ENCODE results near the gene ADAMTSL1.

ADAMTSL1 gene

GRCh38 chr9:18479405-18479804 lies 5.5 kb downstream of the ADAMTSL1 start:
- TF ChIP-seq, protein P1, sequence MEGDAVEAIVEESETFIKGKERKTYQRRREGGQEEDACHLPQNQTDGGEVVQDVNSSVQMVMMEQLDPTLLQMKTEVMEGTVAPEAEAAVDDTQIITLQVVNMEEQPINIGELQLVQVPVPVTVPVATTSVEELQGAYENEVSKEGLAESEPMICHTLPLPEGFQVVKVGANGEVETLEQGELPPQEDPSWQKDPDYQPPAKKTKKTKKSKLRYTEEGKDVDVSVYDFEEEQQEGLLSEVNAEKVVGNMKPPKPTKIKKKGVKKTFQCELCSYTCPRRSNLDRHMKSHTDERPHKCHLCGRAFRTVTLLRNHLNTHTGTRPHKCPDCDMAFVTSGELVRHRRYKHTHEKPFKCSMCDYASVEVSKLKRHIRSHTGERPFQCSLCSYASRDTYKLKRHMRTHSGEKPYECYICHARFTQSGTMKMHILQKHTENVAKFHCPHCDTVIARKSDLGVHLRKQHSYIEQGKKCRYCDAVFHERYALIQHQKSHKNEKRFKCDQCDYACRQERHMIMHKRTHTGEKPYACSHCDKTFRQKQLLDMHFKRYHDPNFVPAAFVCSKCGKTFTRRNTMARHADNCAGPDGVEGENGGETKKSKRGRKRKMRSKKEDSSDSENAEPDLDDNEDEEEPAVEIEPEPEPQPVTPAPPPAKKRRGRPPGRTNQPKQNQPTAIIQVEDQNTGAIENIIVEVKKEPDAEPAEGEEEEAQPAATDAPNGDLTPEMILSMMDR (IDR thresholded peaks at IDR 0.05): no peak

GRCh38 chr9:18480662-18481093 lies 6.7 kb downstream of the ADAMTSL1 start:
- TF ChIP-seq, protein P1 (IDR thresholded peaks at IDR 0.05): no peak

GRCh38 chr9:18482371-18482770 lies 8.4 kb downstream of the ADAMTSL1 start:
- TF ChIP-seq, protein P1 (IDR thresholded peaks at IDR 0.05): no peak

DNA sequence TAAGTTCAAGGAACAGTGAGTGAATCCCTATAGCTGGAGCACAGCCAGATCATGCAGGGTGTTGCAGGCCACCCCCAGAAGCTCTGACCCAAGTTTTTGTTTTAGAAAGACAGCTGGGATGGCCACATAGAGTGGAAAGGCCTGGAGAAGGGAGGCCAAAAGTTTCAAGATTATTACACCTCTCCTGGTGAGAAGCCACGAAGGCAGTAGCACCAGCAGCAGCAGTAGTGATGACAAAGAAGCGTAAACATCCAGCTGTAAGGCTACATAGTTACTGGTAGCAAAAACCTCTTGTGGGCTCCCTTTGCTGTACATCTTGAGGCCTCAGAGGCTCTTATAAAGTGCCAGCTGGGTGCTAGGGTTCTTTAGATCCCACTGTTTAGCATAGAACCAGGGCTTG lies 11.8 kb downstream of the ADAMTSL1 start:
- TF ChIP-seq, protein P1 (IDR thresholded peaks at IDR 0.05): no peak

GRCh38 chr9:18487611-18488010 lies 13.7 kb downstream of the ADAMTSL1 start:
- TF ChIP-seq, protein P1 (IDR thresholded peaks at IDR 0.05): no peak

DNA sequence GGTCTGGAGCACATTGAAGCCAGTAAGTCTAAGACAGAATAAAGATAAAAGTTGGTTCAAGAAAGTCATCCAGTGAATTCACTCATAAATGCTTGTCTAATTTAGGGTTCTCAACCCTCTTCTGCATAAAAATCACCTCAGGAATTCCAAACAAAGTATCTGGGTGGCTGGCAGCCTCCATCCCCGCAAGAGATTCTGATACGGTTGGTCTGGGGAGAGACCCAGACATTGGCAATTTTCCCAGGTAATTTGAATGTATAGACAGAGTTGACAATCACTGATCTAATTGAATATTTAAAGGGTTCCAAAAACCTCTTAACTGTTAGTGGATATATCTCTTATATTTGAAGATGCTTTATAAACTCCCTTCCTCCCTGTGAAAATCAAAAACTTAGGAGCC lies 14.9 kb downstream of the ADAMTSL1 start:
- TF ChIP-seq, protein P1 (IDR thresholded peaks at IDR 0.05): no peak

DNA sequence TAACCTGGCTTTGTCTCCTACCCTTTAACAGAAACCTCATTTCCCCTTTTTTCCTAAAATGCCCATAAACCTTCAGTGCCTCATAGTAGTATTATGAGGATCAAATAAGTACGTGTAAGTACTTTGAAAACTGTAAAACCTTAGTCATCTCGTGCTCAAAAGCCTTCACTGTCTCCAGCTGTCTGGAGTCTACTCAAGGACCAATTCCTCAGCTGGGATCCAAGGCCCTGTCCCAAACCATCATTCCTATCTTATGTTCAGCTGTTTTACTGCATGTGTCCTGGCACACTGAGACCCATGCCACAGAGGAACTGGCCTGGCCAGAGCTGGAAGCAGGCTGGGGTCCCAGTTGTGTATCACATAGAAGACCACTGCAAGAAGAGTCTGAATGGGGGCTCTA lies 15.9 kb downstream of the ADAMTSL1 start:
- TF ChIP-seq, protein P1 (IDR thresholded peaks at IDR 0.05): no peak

All from LNCAP (cell line).